ENCODE measurements around the gene CDH15. TPM values are rescaled to one million over a fixed set of nuclear protein-coding genes. Genes with fewer than 3 reads are reported as not detected.

Gene CDH15
- total and polyA plus RNA-seq, 9 donors: 0.10 to 0.45 (median 0.30) TPM; not detected in 5

- WGBS, 3 donors: 5 to 9% (median 6%) methylated on average over 21 to 39 of the region's 39 CpGs
- no peaks in the 10 kb centered on the region for H3K9me3 ChIP-seq
- H3K27ac ChIP-seq: no peak overlapping the region
- H3K36me3 ChIP-seq: no peaks in the 10 kb centered on the region
- TF ChIP-seq EP300 (IDR thresholded peaks at IDR 0.05) (no peak), CTCF (IDR thresholded peaks at IDR 0.05) (no peak), POLR2A (IDR thresholded peaks at IDR 0.05) (no peak)
- no peak overlapping the region for H3K4me3 ChIP-seq
- DNase-seq: peak; percentile 75 to 86 (median 79)
- no peaks in the 10 kb centered on the region for H3K27me3 ChIP-seq
- intact Hi-C loops (cut with DNase I): no loop called here
- peaks cover 6% of the 10 kb centered on the region for H3K4me1 ChIP-seq (ENCODE audit: insufficient read depth)
Measured at GRCh38 chr16:89192956-89193575, 21.5 kb downstream of the CDH15 start.

GRCh38 chr16:89193576-89194293 lies 22.2 kb downstream of the CDH15 start:
- H3K9me3 ChIP-seq: no peaks in the 10 kb centered on the region
- H3K4me3 ChIP-seq: no peak overlapping the region
- no peaks in the 10 kb centered on the region for H3K27me3 ChIP-seq
- DNase-seq: peak in 4 of 5 donors; percentile 41 to 75 (median 68)
- no peak overlapping the region for H3K27ac ChIP-seq
- H3K4me1 ChIP-seq (ENCODE audit: insufficient read depth): peaks cover 6% of the 10 kb centered on the region
- no peaks in the 10 kb centered on the region for H3K36me3 ChIP-seq
- 62 to 74% (median 67%) methylated on average over 36 to 38 of the region's 38 CpGs for WGBS, 3 donors
- TF ChIP-seq EP300 (IDR thresholded peaks at IDR 0.05) (no peak), POLR2A (IDR thresholded peaks at IDR 0.05) (no peak), CTCF (IDR thresholded peaks at IDR 0.05) (no peak)
- intact Hi-C loops (cut with DNase I): no loop called here

GRCh38 chr16:89194340-89195311 lies 23.1 kb downstream of the CDH15 start:
- H3K9me3 ChIP-seq: no peaks in the 10 kb centered on the region
- peaks cover 6% of the 10 kb centered on the region for H3K4me1 ChIP-seq (ENCODE audit: insufficient read depth)
- intact Hi-C loops (cut with DNase I): no loop called here
- no peak for TF ChIP-seq CTCF (IDR thresholded peaks at IDR 0.05)
- TF ChIP-seq POLR2A (IDR thresholded peaks at IDR 0.05): no peak
- no peak for TF ChIP-seq EP300 (IDR thresholded peaks at IDR 0.05)
- DNase-seq: peak in 3 of 5 donors; percentile 21 to 39 (median 36)
- H3K27me3 ChIP-seq: no peaks in the 10 kb centered on the region
- H3K36me3 ChIP-seq: no peaks in the 10 kb centered on the region
- H3K4me3 ChIP-seq: no peak overlapping the region
- 84 to 88% (median 86%) methylated on average over 40 to 45 of the region's 45 CpGs for WGBS, 3 donors
- H3K27ac ChIP-seq: no peak overlapping the region

- H3K4me1 ChIP-seq (ENCODE audit: insufficient read depth): peaks cover 8% of the 10 kb centered on the region
- TF ChIP-seq EP300 (IDR thresholded peaks at IDR 0.05): no peak
- TF ChIP-seq POLR2A (IDR thresholded peaks at IDR 0.05): no peak
- TF ChIP-seq CTCF (IDR thresholded peaks at IDR 0.05): no peak
- H3K4me3 ChIP-seq: no peak overlapping the region
- no peak overlapping the region for H3K27ac ChIP-seq
- H3K9me3 ChIP-seq: no peaks in the 10 kb centered on the region
- no peaks in the 10 kb centered on the region for H3K36me3 ChIP-seq
- peak in 2 of 5 donors; percentile 31 to 39 for DNase-seq
- intact Hi-C loops (cut with DNase I): no loop called here
- 71 to 89% (median 84%) methylated on average over 17 to 21 of the region's 21 CpGs for WGBS, 3 donors
- no peaks in the 10 kb centered on the region for H3K27me3 ChIP-seq
Measured at GRCh38 chr16:89195521-89196171, 24.1 kb downstream of the CDH15 start.

All from ovary (tissue), 9 donors.